GM20000 (cell line): ENCODE measurements around the gene ZCCHC24.

Source experiments
- DNase-seq: peaks from one replicate; pipeline ENCODE4 v3.0.0; 2012; ENCODE audit warnings: low spot score
- TF ChIP-seq, protein P1 (sequence below): IDR thresholded peaks from 2 replicates; pipeline ENCODE4 v1.5.1; 2012; ENCODE audit warnings: mild to moderate bottlenecking, control low read depth; ENCODE audit errors: extremely low read depth, missing control alignments

The ZCCHC24 gene

DNA sequence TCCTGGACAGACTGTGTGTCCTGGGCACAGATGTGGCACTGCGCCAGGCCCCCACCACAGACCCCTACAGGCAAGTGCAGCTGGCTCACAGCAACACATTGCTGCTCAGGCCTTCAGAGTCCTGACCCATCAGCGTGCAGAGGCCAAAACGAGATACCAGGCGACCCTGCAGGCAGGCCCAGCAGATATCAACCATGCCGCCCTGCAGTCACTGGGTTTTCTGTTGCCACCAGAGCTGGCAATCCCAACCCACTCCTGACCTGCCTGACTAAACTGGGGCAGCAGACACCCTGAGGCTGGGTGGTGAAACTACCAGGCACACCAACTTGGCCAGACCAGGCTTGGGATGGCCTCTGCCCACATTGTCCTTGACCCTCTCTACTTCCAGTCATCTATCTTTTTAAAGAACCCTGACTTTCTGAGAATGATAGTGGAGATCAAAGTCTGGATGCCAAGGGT is 20.3 kb downstream of the ZCCHC24 start:
- TF ChIP-seq, protein P1, sequence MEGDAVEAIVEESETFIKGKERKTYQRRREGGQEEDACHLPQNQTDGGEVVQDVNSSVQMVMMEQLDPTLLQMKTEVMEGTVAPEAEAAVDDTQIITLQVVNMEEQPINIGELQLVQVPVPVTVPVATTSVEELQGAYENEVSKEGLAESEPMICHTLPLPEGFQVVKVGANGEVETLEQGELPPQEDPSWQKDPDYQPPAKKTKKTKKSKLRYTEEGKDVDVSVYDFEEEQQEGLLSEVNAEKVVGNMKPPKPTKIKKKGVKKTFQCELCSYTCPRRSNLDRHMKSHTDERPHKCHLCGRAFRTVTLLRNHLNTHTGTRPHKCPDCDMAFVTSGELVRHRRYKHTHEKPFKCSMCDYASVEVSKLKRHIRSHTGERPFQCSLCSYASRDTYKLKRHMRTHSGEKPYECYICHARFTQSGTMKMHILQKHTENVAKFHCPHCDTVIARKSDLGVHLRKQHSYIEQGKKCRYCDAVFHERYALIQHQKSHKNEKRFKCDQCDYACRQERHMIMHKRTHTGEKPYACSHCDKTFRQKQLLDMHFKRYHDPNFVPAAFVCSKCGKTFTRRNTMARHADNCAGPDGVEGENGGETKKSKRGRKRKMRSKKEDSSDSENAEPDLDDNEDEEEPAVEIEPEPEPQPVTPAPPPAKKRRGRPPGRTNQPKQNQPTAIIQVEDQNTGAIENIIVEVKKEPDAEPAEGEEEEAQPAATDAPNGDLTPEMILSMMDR, result no peak
- DNase-seq, result no peak

DNA sequence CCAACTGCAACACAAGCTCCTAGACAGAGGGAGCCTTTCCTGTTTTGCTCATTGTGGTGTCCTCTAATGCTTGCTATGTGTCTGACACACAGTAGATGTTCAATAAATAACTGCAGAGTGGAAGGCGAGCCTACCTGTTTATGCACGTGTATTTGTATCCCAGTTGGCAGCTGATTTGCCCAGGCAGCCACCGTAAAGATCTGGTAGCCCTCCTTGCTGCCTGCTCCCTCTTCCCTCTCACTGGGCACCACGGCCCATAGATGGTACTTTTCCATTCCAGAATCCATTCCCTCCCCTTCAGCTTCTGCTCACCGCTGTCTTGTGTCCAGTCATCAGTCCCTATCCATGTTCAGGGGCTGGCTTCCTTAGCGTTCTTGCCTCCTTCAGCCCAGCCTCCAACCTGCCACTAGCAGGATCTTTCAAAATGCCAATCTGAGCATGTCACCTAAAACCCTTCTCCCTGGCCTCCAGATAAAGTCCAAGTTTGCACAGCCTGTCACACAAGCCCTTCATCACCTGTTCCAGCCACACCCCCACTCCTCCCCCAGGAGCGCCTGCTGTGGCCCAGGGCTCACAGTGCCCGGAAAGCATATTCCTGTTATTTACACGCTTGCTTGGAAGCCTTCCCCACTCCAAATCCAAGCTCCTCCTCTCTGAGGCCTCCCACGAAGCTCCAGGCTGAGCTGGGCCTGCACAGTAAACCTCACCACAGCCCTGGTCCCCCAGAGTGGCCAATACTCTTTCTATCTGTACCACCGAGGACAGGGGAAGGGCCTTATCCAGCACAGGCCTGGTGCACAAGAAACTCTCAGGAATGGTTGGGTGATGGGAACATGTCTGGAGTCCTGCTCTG is 21.0 kb downstream of the ZCCHC24 start:
- TF ChIP-seq, protein P1, result no peak

DNA sequence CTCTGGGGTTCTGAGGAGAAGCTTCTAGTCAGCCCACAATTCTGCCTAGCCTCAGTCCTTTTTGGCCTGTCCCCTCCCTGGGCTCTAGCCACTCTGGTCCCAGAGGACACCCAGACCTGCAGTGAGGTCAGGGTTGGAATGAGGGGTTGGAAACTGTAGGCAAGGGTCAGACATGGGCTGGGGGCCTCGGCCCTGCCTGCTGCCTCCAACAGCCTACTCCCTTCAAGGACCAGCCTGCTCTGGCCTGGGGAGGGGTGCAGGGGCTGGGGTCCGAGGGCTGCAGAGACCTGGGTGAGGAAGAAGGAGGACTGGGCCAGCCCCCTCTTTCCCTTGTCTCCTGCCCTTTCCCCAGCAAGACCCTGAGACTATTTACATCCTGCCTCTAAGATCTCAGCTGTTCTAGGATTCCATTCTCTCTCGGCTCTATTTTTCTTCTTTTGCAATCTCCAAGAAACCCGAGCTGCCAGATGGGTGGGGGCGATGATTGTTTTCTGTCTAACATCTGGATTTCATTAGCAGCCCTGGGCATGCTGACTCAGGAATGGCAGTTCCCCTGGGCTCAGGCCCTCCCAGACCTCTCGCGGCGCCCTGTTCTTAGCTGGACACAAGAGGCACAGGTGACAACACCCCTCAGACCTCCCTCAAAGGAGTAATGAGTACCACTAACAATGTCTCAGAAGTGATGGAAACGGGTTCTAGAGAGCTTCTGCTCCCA is 23.1 kb downstream of the ZCCHC24 start:
- no peak for DNase-seq
- TF ChIP-seq, protein P1, result no peak

More for the DNA sequence above, 21.0 kb downstream of the ZCCHC24 start:
- no peak for DNase-seq

DNA sequence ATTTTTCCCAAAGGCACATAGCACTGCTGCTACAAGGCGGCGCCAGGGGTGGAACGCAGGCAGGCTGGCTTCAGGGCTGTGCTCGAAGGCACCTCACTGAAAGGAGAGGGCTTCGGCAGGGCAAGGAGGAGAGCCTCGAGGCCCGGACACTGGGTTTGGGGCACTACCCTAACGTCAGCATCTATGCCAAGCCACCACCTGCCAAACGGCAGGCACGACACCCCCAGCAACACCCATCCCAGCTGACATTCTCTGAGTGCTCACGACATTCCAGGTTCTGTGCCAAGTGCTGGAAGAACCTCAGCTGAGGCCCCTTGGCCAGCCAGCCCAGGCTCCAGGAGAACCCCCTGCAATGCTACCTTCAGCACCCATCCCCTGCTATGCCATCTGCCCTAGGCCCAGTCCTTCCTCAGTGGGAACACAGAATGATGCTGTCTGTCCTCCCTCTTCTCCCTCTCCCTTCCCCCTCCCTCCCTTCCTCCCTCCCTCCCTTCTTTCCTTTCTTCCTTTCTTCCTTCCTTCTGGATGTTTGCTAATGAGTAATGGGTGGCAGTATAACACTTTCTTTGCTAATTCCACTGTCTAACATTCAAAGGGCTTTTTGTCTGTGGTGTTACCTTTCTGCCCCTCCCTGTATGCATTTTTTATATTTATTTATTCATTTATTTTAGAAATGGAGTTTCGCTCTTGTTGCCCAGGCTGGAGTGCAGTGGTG is 24.3 kb downstream of the ZCCHC24 start:
- TF ChIP-seq, protein P1, result no peak
- no peak for DNase-seq

DNA sequence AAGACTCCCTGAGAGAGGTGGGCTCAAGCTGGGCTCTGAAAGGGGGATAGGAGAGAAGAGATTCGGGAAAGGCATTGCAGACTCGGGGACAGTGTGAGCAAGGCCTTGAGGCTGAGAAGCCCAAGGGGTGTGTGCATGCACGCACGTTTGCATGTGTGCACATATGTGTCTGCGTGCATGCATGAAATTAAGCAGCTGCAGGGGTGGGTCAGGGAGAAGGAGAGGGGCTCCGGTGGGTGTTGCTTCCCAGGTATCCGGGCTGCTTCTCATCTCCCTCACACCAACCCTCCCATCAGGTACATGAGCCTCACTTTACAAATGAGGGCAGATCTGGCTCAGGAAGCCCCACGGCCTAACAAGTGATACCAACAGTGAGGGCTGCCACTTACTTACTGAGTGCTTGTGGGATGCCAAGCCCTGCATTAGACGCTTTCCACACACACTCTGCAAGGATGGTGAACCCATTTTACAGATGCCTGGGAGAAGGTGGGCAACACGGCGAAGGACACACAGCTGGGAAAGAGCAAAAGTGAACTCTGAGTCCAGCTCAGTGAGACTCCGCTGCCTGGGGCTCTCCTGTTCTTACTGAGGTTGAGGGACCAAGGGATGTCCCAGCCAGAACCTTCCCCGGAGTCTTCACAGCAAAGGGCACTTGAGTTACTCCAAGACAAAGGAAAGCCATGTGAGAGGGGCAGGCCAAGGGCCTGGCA is 26.4 kb downstream of the ZCCHC24 start:
- TF ChIP-seq, protein P1, result no peak
- no peak for DNase-seq

DNA sequence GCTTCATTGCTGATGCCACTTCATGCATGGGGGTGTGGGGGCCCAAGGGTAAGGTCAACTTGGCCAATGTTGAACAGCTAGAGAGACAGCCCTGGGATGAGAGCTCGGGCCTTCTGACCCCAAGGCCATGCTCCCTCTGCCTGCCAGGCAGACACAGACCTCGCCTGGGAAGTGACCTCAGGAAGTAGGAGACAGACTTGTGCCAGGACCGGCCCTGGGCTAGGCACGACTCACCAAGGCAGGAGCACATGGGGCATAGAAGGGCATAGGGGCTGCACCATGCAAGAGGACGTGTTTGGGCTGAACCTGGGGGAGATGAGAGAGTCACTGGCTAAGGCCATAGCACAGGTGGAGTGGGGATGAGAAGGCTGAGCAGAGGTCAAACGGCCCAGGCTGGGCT is 27.1 kb downstream of the ZCCHC24 start:
- DNase-seq, result no peak
- TF ChIP-seq, protein P1, result no peak
